ENCODE results near the gene VPS8.

- TF ChIP-seq POLR2AphosphoS5 (IDR thresholded peaks at IDR 0.05; ENCODE audit: low read depth, low read length) (no peak), POLR2A (IDR thresholded peaks at IDR 0.05; ENCODE audit: low read depth, low read length) (no peak), SPI1 (IDR thresholded peaks at IDR 0.05; ENCODE audit: low read depth, low read length) (no peak), TAF1 (IDR thresholded peaks at IDR 0.05; ENCODE audit: low read depth, low read length) (no peak), PAX5 (IDR thresholded peaks at IDR 0.05; ENCODE audit: insufficient read depth, low read length, severe bottlenecking) (no peak), POU2F2 (IDR thresholded peaks at IDR 0.05; ENCODE audit: low read depth, low read length) (no peak)
Observed at GRCh38 chr3:185030399-185030798, 218.4 kb downstream of the VPS8 start.

All from GM12891 (cell line).